Measurements from ENCODE around the gene RPL4. TPM values are rescaled to one million over a fixed set of nuclear protein-coding genes. Genes with fewer than 3 reads are reported as not detected.

The RPL4 gene
- total and polyA plus RNA-seq, 5 experiments from 2014 or later, result 1,518 to 3,880 (median 1,766) TPM

Small RNAs within 50 kb of the gene (microRNA-seq; reads per million reads assigned to microRNA genes)
- 1.4 reads per million for gene MIR4512 (ENCODE audit: borderline microRNAs expressed)

Other genes starting within 250 kb of the RPL4 start
- gene DIS3L, start 211.3 kb downstream of the RPL4 start, total RNA-seq, result 10 to 100 TPM; 39.8 to 41.0 TPM
- 10 to 100 TPM; 25.5 to 41.0 (median 27.0) TPM for gene DIS3L, start 211.3 kb downstream of the RPL4 start, polyA plus RNA-seq
- gene TIPIN, start 148.2 kb downstream of the RPL4 start, total RNA-seq, result 10 to 100 TPM; 13.6 to 14.4 TPM
- 10 to 100 TPM in 2 of 3 donors, 1 to 10 TPM in 1; 9.0 to 12.1 (median 10.3) TPM for gene TIPIN, start 148.2 kb downstream of the RPL4 start, polyA plus RNA-seq
- 10 to 100 TPM; 49.3 to 50.8 TPM for gene MAP2K1, start 117.9 kb downstream of the RPL4 start, total RNA-seq
- 10 to 100 TPM; 34.7 to 41.7 (median 39.3) TPM for gene MAP2K1, start 117.9 kb downstream of the RPL4 start, polyA plus RNA-seq
- gene SNAPC5, start 7.1 kb downstream of the RPL4 start, total RNA-seq, result 10 to 100 TPM; 42.0 to 49.3 TPM
- 10 to 100 TPM; 60.4 to 76.0 (median 69.6) TPM for gene SNAPC5, start 7.1 kb downstream of the RPL4 start, polyA plus RNA-seq
- gene ZWILCH, start 471 bp upstream of the RPL4 start, total RNA-seq, result 10 to 100 TPM in 1 of 2 experiments, 1 to 10 TPM in 1; 7.2 to 12.8 TPM
- 1 to 10 TPM; 5.9 to 6.7 (median 6.4) TPM for gene ZWILCH, start 471 bp upstream of the RPL4 start, polyA plus RNA-seq
- not detected for gene LCTL, start 61.1 kb upstream of the RPL4 start, total RNA-seq
- gene LCTL, start 61.1 kb upstream of the RPL4 start, polyA plus RNA-seq, result not detected
- gene SMAD6, start 197.4 kb upstream of the RPL4 start, total RNA-seq, result under 1 TPM; 0.08 to 0.16 TPM
- gene SMAD6, start 197.4 kb upstream of the RPL4 start, polyA plus RNA-seq, result not detected

All from naive thymus-derived CD8-positive, alpha-beta T cell (primary cell).